HG02870 (cell line): ENCODE results near the gene CCT8.
"Not testable (repeated sequence)": the region's sequence is repeated elsewhere in the genome, so short reads cannot be mapped to it uniquely, and the experiment has no call there.

Experiments used
- ATAC-seq: cut with Tn5 transposase; IDR thresholded peaks from one replicate; pipeline ENCODE4 v1.9.1; 2021; ENCODE audit warnings: mild to moderate bottlenecking, moderate library complexity; ENCODE audit not compliant: unreplicated experiment

The CCT8 gene

GRCh38 chr21:29078869-29079767 lies 5.7 kb upstream of the CCT8 start:
- peak; percentile 68 for ATAC-seq

GRCh38 chr21:29077651-29078090 lies 4.2 kb upstream of the CCT8 start:
- no peak for ATAC-seq

GRCh38 chr21:29076731-29077640 lies 3.5 kb upstream of the CCT8 start:
- not testable (repeated sequence) for ATAC-seq

- no peak for ATAC-seq
Observed at GRCh38 chr21:29075706-29076466, 2.4 kb upstream of the CCT8 start.

- no peak for ATAC-seq
Observed at GRCh38 chr21:29074783-29075182, 1.3 kb upstream of the CCT8 start.

GRCh38 chr21:29074007-29074376 lies 544 bp upstream of the CCT8 start:
- peak; percentile 18 for ATAC-seq

GRCh38 chr21:29072873-29073221 lies 601 bp downstream of the CCT8 start:
- ATAC-seq: no peak

GRCh38 chr21:29064850-29065481 lies 8.5 kb downstream of the CCT8 start:
- peak; percentile 99 for ATAC-seq

- ATAC-seq: no peak
Observed at GRCh38 chr21:29056538-29057050, 16.9 kb downstream of the CCT8 start.

- ATAC-seq: no peak
Observed at GRCh38 chr21:29056005-29056404, 17.4 kb downstream of the CCT8 start.

GRCh38 chr21:29055080-29055479 lies 18.4 kb downstream of the CCT8 start:
- ATAC-seq: no peak

- no peak for ATAC-seq
Observed at GRCh38 chr21:29053656-29054055, 19.8 kb downstream of the CCT8 start.

GRCh38 chr21:29053011-29053553 lies 20.4 kb downstream of the CCT8 start:
- ATAC-seq: no peak

GRCh38 chr21:29052224-29052623 lies 21.2 kb downstream of the CCT8 start:
- no peak for ATAC-seq

GRCh38 chr21:29034678-29035077 lies 38.8 kb downstream of the CCT8 start:
- no peak for ATAC-seq

- ATAC-seq: no peak
Observed at GRCh38 chr21:29033871-29034270, 39.6 kb downstream of the CCT8 start.

- ATAC-seq: no peak
Observed at GRCh38 chr21:29033301-29033700, 40.1 kb downstream of the CCT8 start.

- ATAC-seq: no peak
Observed at GRCh38 chr21:29030909-29031308, 42.5 kb downstream of the CCT8 start.

- ATAC-seq: no peak
Observed at GRCh38 chr21:29029524-29029923, 43.9 kb downstream of the CCT8 start.

- no peak for ATAC-seq
Observed at GRCh38 chr21:29025328-29025713, 48.1 kb downstream of the CCT8 start.
